T-helper 2 cell treated with Interferon-gamma antibody and Interleukin-4, amounts not matched to agents 100 ng/mL and 5 ng/mL, for 36 hours (primary cell): ENCODE data around the gene TXNDC9. TPM values are rescaled to one million over a fixed set of nuclear protein-coding genes. Genes with fewer than 3 reads are reported as not detected.
"Not testable (repeated sequence)": the region's sequence is repeated elsewhere in the genome, so short reads cannot be mapped to it uniquely, and the experiment has no call there.

Experiments used
- intact Hi-C: fragments of 100-400 bp; cut with micrococcal nuclease; formaldehyde crosslinking; loops from one replicate; pipeline ENCODE4 v1.15.1; 2023
- total RNA-seq: library from RNA; stranded (reverse); gene quantifications from 2 replicates; pipeline ENCODE4 v1.2.3, GENCODE V29; 2022

The TXNDC9 gene, protein sequence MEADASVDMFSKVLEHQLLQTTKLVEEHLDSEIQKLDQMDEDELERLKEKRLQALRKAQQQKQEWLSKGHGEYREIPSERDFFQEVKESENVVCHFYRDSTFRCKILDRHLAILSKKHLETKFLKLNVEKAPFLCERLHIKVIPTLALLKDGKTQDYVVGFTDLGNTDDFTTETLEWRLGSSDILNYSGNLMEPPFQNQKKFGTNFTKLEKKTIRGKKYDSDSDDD
- total RNA-seq: 33.3 and 33.6 TPM in 2 replicates

DNA sequence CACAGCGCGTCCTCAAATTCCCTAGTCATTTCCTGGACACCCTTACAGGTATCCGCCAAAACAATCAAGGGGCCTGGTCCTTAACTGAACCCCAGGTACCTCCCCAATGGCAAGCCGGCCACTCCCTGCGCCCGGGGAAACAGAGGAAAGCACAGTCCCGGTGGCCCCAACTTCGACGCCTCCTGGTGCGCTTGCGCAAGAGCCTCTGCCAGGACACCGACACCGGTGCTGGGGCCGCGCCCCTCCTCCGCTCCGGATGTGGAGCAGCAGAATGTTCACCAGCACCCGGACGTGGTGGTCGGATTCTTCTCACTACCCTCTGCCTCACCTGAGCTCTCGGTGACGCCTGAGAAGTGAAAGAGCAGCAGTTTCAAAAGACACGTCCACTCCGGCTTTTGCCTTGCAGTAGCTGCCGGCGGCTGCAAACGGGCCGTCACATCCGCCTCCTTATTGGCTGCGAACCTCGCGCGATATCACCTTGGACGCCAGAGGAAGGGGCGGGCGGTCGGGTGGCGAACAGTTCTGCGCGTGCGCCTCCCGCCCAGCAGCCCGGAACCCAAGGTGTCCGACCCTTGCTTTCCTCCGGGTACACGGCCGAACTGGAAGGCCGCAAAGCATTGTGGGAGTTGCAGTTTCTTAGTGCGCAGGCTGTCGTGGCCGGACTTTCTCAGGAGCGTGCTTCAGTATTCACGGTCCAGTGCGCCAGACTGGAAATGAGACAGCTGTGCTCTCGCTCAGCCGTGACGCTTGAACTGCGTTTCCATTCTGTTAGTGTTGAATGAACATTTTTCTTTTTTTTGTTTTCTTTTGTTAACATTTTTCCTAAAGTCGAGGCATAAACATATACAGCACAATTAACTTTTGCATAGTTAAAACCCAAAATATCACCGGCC, at the start of gene TXNDC9:
TSS of gene TXNDC9 (minus strand) at position 423 of the 893 bp plus-strand sequence. CDS start 3,123 bp downstream, outside the sequence.
- intact Hi-C loops: loop anchor here (1.0 to 10.0 kb wide), 7 partner anchors 154 to 1689 kb away; partner anchors contain the start of genes C2orf15, COX5B, MGAT4A and MITD1

DNA sequence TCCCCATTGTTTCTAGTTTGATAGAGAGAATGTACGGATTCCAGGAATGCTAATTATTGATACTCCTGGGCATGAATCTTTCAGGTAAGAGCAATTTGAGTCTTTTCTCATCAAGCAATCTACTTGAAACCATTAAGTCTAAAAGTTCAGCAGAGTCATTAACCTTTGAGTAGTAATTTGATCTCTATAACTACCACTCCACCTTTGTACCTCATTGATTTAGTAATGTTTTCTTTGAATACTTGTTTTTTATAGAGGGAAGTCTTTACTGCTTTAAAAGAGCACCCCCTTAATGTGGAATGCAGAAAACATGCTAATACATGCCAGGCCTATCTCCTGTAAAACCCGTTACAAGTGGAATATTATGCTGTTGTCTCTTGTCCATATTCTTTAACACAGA, 46.0 kb upstream of the TXNDC9 start:
- intact Hi-C loops: no loop called here

DNA sequence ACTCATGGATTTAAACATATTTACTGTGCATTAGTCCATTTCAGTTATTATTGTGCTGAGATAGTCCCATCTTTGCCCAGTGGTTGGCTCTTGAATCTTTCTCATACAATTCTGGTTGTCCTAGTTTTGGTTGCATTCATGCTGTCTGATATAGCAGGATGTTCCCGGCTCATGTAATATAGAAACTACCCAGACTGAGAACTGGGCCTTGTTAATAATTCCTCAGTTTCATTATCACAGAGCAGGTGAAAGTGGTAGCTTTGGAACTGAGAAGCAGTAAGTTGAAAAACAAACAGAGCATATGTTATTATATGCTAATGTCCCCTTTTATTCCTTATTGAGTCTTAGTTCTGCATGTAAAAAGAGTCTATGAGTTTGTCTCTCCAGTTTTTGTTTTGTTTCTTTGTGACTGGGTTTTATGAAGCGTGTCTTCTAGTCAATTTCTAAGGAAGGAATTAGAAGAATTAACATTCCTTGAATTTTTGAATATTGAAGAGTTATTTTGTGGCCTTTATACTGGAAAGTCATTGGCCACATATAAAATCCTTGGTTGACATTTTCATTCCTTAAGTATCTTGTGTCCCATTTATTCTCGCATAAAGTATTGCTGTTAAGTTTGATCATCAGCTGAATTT, 44.4 kb upstream of the TXNDC9 start:
- intact Hi-C loops: no loop called here

DNA sequence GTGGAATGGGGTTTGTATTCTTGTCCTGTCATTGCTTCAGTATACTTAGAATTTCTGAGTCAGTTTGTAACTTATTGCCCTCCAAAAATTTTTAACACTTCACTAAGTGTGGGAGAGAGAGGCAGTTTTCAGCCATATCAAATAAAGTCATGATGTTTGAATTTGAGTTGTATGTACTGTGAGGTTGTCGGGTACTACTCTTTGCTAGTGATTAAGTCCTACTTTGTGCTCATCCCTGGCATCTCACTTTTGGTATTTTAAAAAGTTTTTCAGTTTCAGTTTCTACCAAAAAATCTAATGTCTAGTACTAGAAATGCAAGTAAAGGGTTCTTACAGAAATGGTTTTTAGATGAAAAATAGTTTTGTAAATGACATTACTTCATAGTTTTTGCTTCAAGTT, 41.7 kb upstream of the TXNDC9 start:
- intact Hi-C loops: no loop called here

GRCh38 chr2:99376254-99376864, 40.2 kb upstream of the TXNDC9 start:
- intact Hi-C loops: no loop called here

DNA sequence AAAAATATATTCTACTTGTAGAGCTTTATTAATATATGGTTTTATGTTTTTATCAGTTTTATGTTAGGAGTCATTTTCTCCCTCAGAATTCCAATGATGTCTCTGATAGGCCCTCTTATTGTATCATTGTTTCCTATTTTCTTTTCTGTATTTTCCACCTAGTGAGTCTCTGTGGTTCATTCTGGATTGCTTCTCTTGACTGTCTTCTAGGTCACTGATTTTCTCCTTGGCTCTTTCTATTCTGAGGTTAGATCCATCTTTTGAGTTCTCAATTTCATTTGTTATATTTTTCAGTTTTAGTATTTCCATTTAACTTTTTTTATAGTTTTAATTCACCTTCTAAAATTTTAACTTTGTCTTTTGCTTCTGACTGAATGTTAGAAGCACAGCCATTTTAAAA, 38.6 kb upstream of the TXNDC9 start:
- intact Hi-C loops: no loop called here

GRCh38 chr2:99373144-99373543, 37.0 kb upstream of the TXNDC9 start:
- intact Hi-C loops: no loop called here

GRCh38 chr2:99368854-99369253, 32.7 kb upstream of the TXNDC9 start:
- intact Hi-C loops: not testable (repeated sequence)

- intact Hi-C loops: no loop called here
Measured at GRCh38 chr2:99365661-99366060, 29.5 kb upstream of the TXNDC9 start.

GRCh38 chr2:99356853-99357252, 20.7 kb upstream of the TXNDC9 start:
- intact Hi-C loops: no loop called here

DNA sequence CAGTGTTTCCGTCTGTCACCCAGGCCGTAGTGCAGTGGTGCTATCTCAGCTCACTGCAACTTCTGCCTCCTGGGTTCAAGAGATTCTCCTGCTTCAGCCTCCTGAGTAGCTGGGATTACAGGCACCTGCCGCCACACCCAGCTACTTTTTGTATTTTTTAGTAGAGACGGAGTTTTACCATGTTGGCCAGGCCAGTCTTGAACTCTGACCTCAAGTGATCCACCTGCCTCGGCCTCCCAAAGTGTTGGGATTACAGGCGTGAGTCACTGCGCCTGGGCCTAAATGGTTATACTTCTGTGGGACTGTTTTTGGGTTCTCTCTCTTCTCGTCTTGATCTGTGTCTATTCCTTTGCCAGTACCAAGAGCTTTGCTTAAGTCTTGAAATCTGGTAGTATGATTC, 18.7 kb upstream of the TXNDC9 start:
- intact Hi-C loops: not testable (repeated sequence)

- intact Hi-C loops: no loop called here
Measured at GRCh38 chr2:99354070-99354469, 17.9 kb upstream of the TXNDC9 start.

DNA sequence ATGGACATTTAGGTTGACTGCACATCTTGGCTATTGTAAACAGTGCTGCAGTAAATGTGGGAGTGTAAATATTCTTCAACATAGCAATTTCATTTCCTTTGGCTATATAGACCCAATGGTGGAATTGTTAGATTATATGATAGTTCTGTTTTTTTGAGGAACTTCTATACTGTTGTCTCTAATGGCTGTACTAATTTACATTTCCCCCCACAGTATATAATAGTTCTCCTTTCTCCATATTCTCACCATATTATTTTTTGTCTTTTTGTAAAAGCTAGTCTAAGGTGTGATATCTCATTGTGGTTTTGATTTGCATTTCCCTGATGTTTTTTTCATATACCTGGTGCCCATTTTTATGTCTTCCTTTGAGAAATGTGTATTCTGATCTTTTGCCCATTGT, 14.1 kb upstream of the TXNDC9 start:
- intact Hi-C loops: no loop called here

GRCh38 chr2:99348173-99348572, 12.0 kb upstream of the TXNDC9 start:
- intact Hi-C loops: no loop called here

GRCh38 chr2:99346218-99346617, 10.1 kb upstream of the TXNDC9 start:
- intact Hi-C loops: no loop called here

GRCh38 chr2:99345446-99345845, 9.3 kb upstream of the TXNDC9 start:
- intact Hi-C loops: not testable (repeated sequence)

GRCh38 chr2:99342536-99342935, 6.4 kb upstream of the TXNDC9 start:
- intact Hi-C loops: no loop called here

GRCh38 chr2:99340669-99341236, 4.6 kb upstream of the TXNDC9 start:
- intact Hi-C loops: no loop called here

GRCh38 chr2:99338029-99338585, 2.0 kb upstream of the TXNDC9 start:
- intact Hi-C loops: loop anchor here (5.0 to 10.0 kb wide), 2 partner anchors 603 to 1691 kb away; partner anchors contain the start of genes COX5B and MGAT4A

DNA sequence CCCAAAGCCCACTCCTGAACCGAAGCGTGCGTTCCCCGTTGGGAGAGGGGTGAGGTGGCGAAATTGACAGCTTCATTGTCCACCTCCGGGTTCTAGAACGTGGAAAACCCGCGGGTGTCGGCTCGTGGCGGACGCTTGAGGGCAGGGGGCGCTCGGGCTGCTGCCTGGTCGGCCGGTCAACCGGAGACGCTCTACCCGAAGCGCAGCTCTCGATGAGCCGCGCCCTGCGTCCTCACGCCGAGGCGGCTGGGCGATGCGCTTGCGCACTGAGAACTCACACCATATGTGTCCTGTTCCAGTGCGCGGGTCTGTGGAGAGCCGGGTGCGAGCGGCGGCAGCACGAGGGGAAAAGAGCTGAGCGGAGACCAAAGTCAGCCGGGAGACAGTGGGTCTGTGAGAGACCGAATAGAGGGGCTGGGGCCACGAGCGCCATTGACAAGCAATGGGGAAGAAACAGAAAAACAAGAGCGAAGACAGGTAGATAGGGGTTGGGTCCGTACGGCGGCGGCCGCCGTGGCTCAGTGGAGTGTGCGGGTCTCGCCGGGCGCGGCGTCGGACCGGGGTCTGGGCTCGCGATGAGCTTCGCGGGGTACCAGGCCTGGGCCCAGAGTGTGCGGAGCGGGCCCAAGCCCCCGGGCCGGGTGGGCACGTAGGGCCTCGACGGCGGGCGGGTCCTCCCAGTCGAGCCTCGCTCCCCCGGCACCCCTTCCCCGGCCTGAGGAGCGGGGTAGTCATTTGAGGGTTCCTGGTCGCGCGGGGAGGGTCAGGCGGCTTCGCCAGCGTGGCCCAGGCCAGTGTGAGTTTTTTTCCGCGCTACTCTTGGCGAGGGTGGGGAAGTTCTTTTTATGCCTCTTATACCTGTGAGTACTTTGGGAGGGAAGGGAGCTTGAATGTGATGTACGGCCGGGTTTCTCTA, 1.2 kb upstream of the TXNDC9 start, which contains the start of gene EIF5B:
TSS of gene EIF5B (plus strand) at position 277 of the 916 bp plus-strand sequence. CDS start at position 443, 166 bp downstream.
- intact Hi-C loops: loop anchor here (2.0 to 10.0 kb wide), 3 partner anchors 603 to 1690 kb away; partner anchors contain the start of genes COX5B, MGAT4A and PDCL3
